GM21619 (cell line): ENCODE measurements around the gene PIM3.
"Not testable (repeated sequence)": the region's sequence is repeated elsewhere in the genome, so short reads cannot be mapped to it uniquely, and the experiment has no call there.

Experiments used
- ATAC-seq: cut with Tn5 transposase; IDR thresholded peaks from one replicate; pipeline ENCODE4 v1.9.1; 2021; ENCODE audit not compliant: unreplicated experiment

The PIM3 gene

DNA sequence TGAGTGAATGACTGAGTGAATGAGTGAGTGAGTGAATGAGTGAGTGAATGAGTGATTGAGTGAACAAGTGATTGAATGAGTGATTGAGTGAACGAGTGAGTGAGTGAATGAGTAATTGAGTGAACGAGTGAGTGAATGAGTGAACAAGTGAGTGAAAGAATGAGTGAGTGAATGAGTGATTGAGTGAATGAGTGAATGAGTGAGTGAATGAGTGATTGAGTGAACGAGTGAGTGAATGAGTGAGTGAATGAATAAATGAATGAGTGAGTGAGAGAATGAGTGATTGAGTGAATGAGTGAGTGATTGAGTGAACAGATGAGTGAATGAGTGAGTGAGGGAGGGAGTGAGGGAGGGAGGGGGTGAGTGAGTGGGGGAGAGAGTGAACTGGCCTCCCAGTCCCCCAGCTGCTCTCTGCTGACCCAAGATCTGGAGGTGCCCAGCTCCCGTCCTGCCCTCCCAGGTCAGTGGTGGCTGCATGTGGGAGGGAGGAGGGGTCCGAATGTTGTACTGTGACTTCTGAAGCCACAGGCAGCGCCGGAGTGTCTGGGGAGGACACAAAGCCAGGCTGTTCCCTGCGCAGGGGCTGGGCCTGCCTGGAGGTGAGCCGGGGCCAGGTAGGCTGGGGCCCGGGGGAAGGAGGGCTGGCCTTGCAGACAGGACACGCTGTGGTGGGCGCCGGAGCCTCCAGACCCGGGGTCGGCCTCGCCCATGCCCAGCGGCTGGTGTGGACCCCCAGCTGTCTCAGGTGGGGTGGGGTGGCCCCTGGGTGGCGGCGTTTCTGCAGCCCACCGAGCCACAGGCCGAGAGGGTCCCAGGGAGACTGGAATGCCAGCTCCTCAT, 17.8 kb upstream of the PIM3 start:
- no peak for ATAC-seq

DNA sequence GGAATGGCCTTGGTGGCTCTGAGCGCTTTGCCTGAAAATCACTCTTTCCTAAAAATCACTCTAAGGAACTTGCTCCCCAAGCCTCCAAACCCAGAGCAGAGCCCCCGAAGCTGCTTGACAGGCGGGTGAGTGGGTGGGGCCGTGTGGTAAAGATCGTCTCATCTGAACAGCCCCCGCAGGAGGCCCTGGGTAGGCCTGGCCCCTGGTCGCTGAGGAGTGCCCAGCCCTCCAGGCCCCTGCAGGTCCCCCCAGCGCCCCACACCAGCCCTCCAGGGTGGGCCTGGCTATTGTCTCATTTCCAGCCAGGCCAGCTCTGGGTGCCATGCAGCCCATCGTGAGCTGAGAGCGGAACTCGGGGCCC, 17.2 kb upstream of the PIM3 start:
- ATAC-seq, result no peak

DNA sequence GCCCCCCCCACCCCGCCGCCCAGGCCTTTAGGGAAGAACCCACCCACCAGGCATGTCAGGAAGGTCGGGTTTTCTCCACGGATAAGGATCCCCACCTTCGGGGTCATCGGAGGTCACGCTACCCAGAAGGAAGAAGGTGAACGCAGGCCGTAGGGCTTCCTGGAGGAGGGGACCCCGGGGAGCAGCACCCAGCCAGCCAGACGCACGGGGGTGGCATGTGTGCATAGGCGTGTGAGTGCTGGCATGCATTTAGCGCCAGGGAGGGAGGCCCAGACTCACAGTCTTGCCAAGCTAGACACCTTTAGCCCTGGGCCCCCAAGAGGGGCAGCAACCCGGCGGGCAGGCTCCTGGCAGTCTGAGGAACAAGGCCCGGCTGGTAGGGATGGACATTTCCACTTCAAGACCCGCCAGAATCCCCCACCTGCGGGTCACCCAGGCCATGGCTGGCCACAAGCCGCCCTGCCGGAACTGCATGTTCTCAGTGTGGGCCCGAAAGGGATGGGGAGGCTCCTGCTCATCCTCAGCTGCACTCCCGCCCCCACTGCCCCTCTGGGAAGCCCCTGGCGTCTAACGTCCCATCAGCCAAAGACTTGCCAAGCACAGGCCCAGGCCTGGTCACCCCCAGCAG, 16.7 kb upstream of the PIM3 start:
- ATAC-seq, result no peak

DNA sequence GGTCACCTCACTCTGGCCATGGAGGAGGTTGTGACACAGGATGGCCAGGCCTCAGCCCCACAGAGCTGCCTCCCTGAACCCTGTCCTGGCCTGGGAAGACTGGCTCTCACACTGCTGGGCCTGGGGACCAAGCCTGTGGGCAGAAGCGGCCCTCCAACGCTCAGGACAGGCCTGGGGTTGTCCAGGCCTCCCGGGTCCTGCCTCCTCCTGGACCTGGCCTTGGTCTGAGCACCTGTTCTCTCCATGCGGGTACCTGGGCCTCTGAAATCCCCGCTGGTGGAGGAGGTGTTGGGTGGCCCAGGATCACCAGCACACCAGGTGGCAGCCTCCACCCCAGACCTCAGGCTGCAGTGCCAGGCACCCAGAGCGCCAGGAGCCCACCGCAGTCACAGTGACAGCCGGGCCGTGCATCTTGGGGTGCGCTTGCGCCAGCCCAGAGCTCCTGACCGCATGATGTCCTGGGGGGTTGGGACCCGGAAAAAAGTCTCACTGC, 16.1 kb upstream of the PIM3 start:
- ATAC-seq, result no peak

DNA sequence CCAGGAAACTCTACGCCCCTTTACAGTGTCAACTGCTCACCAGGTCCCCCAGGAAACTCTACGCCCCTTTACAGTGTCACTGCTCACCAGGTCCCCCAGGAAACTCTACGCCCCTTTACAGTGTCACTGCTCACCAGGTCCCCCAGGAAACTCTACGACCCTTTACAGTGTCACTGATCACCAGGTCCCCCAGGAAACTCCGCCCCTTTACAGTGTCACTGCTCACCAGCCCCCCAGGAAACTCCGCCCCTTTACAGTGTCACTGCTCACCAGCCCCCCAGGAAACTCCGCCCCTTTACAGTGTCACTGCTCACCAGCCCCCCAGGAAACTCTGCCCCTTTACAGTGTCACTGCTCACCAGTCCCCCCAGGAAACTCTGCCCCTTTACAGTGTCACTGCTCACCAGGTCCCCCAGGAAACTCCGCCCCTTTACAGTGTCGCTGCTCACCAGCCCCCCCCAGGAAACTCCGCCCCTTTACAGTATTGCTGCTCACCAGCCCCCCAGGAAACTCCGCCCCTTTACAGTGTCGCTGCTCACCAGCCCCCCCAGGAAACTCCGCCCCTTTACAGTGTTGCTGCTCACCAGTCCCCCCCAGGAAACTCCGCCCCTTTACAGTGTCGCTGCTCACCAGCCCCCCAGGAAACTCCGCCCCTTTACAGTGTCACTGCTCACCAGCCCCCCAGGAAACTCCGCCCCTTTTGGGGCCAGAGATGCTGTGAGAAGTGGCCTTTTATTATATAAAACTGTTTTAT, 15.4 kb upstream of the PIM3 start:
- ATAC-seq, result not testable (repeated sequence)

DNA sequence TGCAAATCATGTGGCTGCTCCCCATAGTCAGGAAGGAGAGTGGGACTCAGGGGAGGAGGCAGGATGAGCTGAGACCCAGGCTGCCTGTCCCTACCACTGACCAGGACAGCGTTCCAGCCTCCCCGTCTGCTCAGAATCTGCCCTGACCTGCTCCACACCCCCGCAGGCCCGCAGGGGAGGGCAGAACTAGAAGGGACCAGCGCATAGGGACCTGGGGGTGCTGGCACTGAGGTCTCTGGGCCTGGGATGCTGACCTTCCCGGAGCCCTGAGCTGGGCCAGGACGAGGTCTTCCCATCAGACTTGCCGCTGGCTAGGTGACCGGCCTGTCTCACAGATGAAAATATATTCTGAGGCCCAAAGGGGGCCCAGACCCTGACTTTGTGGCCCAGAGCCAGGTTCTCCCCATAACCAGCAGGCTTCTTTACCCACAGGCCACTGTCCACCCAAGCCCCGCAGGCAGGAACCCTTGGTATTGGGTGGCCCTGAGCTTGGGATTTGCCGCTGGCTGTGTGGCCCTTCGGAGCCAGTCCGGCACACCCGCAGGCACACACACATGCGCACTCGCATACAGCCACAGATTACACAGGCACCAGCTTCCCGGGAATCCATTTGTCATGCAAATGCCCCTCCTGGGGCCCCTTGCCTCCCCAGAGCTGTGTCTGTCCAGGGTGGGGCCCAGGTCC, 13.8 kb upstream of the PIM3 start:
- no peak for ATAC-seq

DNA sequence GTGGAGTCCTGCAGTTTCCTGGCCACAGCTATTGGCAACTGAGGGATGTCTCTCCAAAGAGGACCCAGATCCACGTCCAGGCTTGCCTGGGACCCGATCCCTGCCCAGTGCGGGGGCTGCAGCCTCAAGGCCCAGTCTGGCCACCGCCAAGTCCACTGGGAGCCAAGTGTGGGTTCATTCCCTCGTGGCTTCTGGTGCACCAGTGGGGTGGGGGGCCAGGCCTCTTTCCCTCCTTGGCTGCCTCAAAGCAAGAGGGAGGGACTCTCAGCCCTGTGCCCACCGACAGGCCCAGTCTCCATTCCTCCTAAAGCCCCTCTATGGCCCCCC, 13.3 kb upstream of the PIM3 start:
- ATAC-seq, result no peak

DNA sequence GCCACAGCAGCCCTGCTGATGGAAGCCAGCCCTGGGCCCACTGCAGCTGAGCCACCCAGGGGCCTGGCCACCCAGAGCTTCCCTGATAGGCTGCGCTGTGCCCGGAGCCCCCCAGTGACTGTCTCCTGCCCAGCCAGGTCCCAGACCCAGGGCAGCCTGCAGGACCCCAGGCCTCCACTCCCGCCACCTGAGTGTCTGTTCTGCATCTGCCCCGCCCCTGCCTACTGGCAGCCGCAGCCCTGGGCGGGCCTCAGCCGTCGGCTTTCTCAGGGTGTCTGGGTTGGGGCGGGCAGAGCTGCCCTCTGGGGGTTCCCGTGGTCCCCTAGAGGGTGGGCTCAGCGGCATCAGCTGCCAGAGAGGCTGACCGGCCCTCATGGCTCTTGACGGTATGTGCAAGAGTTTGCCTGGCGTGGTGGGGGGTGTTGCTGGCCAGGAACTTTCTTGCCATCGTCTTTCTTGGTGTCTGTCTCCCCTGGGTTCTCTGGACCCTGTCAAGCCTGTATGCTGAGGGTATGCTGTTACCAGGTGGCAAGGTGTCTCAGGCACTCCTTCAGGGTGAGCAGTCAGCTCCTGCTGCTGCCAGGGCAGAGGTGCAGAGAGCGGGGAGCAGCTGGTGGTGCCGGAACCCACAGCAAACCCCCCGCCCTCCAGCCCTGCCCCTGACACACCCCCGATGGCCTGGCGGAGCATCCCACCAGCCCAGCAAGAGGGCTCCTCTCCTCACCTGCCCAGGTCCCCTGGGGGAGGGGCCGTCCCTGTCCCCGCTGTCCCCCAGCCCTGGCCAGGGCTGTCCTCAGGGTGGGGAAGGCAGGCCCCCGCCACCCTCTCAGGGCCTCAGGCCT, 12.2 kb upstream of the PIM3 start:
- ATAC-seq, result no peak

DNA sequence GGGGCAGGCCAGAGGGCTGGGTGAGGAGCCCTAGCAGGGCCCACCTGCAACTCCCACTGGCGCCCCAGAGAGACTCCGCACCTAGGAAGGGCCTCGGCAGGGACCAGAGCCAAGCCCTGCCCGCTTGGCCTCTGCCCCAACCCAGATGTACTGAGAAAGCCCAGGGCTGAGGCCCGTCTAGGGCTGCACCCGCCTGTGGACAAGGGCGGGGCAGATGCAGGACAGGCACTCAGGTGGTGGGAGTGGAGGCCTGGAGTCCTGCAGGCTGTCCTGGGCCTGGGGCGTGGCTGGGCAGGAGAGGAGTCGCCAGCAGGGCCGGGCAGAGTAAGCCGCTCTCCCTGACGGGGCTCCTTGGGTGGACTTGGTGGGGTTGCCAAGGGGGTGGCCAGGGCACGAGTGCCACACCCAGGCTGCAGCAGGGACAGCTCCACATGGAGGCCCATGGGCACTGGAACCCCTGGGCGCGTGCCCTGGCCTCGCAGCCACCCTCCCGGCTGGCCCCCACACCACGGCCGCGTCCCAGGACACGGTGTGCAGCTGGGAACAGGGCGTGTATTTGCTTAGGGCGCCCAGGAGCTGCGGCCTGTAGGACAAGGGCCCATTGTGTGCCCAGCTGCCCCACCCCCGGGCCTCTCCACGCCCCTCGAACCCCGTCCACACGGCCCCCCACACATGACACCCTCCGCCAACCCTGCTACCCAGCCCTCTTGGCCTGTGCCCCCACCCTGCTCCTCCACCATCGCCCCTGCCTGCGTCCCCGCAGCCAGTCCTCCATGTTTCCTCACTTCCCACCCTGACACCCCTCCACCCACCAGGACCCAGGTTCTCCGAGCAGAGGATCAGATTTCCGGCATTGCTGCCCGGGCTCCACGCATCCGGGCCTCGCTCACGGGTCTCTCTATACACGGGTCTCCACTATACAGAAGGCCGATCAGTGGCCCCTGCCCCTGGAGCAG, 11.3 kb upstream of the PIM3 start:
- ATAC-seq, result no peak

DNA sequence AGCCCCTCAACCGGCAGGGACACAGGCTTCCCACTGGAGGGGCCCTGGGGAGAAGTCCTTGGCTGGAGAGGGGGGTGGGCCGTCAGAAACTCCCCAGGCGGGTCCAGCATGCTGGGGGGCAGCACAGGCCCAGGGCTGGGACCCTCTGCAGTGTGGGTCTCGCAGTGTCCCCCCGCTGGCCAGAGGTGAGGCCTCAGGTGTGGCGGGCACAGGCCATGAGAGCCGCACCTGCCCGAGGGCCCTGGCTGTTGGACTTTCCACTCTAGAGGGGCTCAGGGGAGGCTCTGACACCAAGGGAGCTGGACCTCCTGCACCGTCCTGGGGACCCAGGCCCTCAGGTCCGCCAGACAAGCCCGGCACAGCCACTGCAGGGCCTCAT, 10.7 kb upstream of the PIM3 start:
- no peak for ATAC-seq

DNA sequence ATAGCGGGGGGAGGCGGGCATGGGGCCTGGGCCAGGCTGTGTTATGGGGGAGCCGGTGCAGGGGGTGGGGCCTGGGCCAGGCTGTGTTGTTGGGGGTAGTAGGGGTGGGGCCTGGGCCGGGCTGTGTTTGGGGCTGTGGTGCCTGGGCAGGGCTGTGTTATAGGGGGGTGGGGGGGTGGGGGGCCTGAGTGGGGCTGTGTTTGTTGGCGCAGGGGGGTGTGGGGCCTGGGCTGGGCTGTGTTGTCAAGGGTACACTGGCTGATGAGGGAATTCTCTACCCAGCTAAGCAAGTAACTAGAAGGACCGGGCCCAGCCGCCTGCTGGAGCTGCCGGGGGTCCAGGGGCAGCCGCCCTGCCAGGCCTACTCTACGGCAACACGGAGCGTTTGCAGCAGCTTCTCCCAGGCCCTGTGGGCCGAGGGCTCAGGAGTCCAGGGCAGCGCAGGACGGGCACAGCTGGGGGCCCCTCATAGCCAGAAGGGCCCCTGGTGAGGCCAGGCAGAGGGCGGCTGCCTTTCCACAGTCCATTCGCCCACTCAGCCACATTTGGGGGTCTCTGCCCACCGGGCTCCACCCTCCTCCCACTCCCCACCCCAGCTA, 10.1 kb upstream of the PIM3 start:
- no peak for ATAC-seq

DNA sequence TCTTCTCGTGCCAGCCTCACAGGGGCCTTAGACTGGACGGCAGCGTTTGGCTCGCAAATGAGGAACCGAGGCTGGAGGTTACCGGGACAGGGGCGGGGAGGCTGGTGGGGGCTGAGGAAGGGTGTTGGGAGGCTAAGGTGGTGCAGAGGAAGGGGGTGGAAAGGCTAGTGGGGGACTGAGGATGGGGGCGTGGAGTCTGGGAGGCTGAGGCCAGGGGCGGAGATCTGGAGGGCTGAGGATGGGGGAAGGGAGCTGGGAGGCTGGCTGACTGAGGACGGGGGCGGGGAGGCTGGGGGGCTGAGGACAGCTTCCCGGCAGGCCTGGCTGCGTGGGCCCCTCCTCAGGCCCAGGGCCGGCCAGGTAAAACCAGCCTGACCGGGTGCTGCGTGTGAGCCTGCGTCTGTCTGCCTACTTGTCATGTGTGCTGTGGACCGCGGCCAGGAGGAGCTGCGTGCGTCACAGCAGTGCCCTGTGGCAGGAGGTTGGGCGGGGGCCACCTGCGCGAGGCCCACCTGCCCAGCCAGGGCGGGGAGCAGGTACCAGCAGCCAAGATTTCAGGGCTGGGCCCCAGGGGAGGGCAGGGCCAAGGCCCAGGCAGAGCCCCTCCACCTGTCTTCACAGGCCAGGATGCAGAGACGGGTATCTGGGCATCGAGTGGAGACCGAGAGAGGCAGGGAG, 9.4 kb upstream of the PIM3 start:
- no peak for ATAC-seq

DNA sequence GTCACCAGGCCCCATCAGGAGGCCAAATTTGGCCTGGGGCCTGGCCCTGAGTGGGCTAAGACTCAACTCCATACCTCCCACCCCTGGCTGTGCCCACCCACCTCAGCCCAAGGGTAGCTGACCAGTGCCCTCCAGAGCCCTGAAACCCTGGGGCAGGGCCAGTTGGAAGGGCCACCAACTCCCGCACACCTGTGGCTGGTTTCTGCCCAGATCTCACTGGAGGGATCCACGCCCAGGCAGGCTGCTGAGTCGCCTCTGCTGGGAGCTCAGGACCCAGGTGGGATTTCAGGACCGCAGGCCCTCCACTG, 8.9 kb upstream of the PIM3 start:
- ATAC-seq, result no peak

DNA sequence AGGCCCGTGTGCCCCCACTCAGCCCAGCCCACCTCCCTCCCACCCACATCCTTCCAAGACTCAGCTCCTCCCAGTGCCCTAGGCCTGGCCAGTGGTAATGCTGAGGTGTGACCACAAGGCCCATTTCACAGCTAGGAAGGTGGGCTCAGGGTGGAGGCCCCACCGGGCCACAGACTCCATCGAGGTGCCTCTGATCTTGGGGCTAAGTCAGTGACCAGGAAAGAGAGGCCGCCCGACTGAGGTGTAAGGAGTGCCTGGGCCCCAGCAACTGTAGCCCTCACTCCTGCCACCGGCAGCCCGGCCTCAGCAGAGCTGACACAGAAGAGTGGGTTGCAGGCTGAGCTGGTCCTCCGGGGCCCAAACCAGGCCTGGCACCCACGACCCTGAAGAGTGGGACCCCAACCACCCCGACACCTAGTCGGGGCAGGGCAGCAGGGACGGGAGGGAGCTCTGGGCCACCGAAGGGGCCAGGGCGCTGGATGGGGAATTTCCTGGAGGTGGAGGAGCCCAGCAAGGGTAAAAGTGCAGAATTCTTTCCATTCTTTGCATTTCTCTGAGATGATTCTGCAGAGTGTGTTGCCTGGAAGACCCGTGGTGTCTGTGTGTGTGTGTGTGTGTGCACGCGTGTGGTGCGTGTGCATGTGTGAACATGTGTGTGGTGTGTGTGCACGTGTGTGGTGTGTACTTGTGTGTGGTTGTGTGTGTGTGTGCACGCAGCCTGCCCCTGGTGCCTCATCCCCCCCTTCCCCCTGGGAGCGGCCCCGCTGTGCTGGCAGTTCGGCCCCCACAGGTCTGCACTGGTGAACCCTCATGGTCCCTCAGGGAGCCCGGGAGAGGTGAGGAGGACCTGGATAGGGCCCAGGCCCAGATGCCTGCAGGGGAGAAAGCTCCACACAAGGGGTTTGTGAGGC, 8.3 kb upstream of the PIM3 start:
- no peak for ATAC-seq

DNA sequence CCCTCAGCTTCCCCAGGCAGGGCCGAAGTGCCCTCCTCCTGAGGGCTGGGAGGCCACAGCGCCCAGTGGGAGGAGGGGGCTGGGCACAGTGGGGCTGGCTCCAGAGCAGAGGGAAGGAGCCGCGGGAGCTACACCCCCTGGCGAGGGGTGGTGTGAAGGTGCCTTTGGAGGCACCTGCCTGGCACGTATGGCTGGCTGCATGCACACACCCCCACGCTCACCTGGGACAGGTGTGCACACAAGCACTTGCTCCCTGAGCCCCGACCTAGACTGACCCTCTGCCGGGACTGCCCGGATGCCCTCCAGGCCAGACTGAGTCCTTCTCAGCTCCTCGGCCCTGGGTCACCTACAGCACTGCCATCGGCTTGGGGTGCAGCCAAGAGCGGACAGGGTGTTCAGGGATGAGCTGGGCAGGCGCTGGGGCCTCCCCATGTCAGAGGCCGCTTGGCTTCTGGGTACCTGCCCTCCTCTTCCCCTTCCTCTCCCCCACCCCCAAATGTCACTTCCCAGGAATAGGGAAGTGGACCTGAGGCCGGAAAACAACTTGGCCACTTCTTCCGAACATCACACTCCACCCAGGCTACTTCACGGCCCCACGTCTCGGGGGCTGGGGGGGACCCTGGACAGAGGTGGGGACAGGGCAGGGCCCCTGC, 7.4 kb upstream of the PIM3 start:
- ATAC-seq, result no peak

DNA sequence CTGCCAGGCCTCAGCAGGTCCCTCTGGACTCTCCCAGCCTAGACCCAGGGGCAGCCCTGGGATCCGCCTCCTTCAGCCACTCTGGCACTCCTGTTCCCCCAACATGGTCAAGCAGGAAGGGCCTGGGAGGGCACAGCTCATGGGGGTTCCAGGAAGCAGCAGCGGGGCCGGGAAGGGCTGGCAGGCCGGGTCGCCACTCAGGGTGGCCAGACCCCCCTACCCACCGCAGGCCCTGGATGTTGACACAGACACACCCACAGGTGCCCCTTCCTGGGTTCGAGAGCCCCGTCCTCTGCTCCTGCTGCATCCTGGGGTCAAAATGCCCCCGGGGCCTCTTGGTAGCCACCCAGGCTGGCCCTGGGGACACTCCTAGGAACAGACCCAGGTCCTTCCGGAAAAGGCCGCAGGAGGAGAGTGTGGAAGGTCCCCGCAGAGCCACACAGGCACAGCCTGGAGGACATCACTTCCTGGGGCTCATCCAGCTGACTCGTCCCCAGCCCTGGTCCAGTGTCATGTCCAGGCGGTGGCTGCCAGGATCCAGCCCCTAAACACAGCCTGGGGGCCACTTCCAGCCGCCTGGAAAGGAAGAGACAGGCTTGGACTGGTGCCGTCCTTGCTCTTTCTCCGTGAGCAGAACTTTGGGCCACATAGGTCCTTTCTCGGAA, 6.8 kb upstream of the PIM3 start:
- no peak for ATAC-seq

DNA sequence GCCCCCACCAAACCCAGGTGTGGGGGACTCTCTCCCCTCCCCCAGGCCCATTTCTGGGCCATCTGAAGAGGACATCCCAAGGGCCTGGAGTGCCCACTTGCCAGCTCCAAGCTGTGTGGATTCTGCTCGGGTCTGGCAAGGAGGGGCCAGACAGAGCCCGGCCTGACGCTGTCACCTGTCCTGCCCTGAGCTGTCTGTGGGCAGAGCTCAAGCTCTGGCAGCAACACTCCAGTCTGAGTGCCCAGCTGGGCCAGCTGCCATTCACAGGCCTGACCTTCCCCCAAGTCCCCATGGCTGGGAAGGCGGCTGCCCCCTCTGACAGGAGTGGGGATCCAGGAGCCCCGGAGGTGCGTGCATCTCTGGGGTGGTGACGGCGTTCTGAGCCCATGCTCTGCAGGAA, 6.2 kb upstream of the PIM3 start:
- no peak for ATAC-seq
